HuH-7 (cell line): ENCODE measurements around the gene LRRC3.

Experiments used
- DNase-seq: peaks from one replicate; pipeline ENCODE4 v3.0.0; 2011; ENCODE audit warnings: low spot score

LRRC3 gene

GRCh38 chr21:44438531-44439210 is 16.6 kb upstream of the LRRC3 start:
- DNase-seq = no peak

- no peak for DNase-seq
These were observed 16.1 kb upstream of the LRRC3 start for GRCh38 chr21:44439211-44439600.

- DNase-seq = no peak
These were observed 14.9 kb upstream of the LRRC3 start for GRCh38 chr21:44440241-44441040.

- DNase-seq = no peak
These were observed 14.3 kb upstream of the LRRC3 start for GRCh38 chr21:44441041-44441400.

- DNase-seq = no peak
These were observed 13.6 kb upstream of the LRRC3 start for GRCh38 chr21:44441581-44442265.

GRCh38 chr21:44442266-44443125 is 12.8 kb upstream of the LRRC3 start:
- no peak for DNase-seq

GRCh38 chr21:44443291-44443890 is 11.9 kb upstream of the LRRC3 start:
- no peak for DNase-seq

- DNase-seq = no peak
These were observed 11.4 kb upstream of the LRRC3 start for GRCh38 chr21:44443891-44444285.

GRCh38 chr21:44444286-44444931 is 10.9 kb upstream of the LRRC3 start:
- DNase-seq = peak; percentile 83

GRCh38 chr21:44445145-44445812 is 10.0 kb upstream of the LRRC3 start:
- no peak for DNase-seq

- no peak for DNase-seq
These were observed 6.6 kb upstream of the LRRC3 start for GRCh38 chr21:44448651-44449131.

- no peak for DNase-seq
These were observed 5.6 kb upstream of the LRRC3 start for GRCh38 chr21:44449473-44450363.

GRCh38 chr21:44450402-44450801 is 4.9 kb upstream of the LRRC3 start:
- DNase-seq = no peak

GRCh38 chr21:44450999-44451398 is 4.3 kb upstream of the LRRC3 start:
- no peak for DNase-seq

- DNase-seq = no peak
These were observed 2.2 kb upstream of the LRRC3 start for GRCh38 chr21:44453120-44453519.

GRCh38 chr21:44454058-44454457 is 1.3 kb upstream of the LRRC3 start:
- no peak for DNase-seq

GRCh38 chr21:44455524-44456213 is 359 bp downstream of the LRRC3 start:
- DNase-seq = peak; percentile 61

GRCh38 chr21:44456214-44456914 is 1.1 kb downstream of the LRRC3 start:
- no peak for DNase-seq
